Cerebellar nuclear complex (tissue), 1 donor: Measurements from ENCODE around the gene TMEM52.

ENCODE experiments used
- DNase-seq, 2 experiments: peaks; one replicate each; lab custom pipeline; 2025; lab: John Stamatoyannopoulos, UW

The TMEM52 gene

GRCh38 chr1:1914971-1915692 is 3.9 kb downstream of the TMEM52 start, which contains the start of gene CALML6:
Gene CALML6, plus strand, starts transcription at chr1:1915260. Its CDS starts 21 bp downstream, at chr1:1915281.
- DNase-seq, result no peak

GRCh38 chr1:1914101-1914970 is 4.7 kb downstream of the TMEM52 start:
- no peak for DNase-seq

GRCh38 chr1:1911350-1912041 is 7.6 kb downstream of the TMEM52 start:
- DNase-seq, result no peak

GRCh38 chr1:1910651-1911331 is 8.3 kb downstream of the TMEM52 start:
- no peak for DNase-seq

- DNase-seq, result no peak
Measured at GRCh38 chr1:1910033-1910465, 9.0 kb downstream of the TMEM52 start.

GRCh38 chr1:1908506-1908791 is 10.6 kb downstream of the TMEM52 start:
- DNase-seq, result no peak

GRCh38 chr1:1907098-1907736 is 11.9 kb downstream of the TMEM52 start:
- DNase-seq, result no peak

GRCh38 chr1:1906185-1907097 is 12.6 kb downstream of the TMEM52 start:
- peak in 1 of 2 experiments; percentile 69 for DNase-seq

- no peak for DNase-seq
Measured at GRCh38 chr1:1903224-1903623, 15.9 kb downstream of the TMEM52 start.

GRCh38 chr1:1901641-1902294 is 17.3 kb downstream of the TMEM52 start:
- no peak for DNase-seq

GRCh38 chr1:1900883-1901640 is 18.0 kb downstream of the TMEM52 start:
- no peak for DNase-seq

- no peak for DNase-seq
Measured at GRCh38 chr1:1899967-1900327, 19.1 kb downstream of the TMEM52 start.

GRCh38 chr1:1899266-1899966 is 19.7 kb downstream of the TMEM52 start:
- DNase-seq, result no peak

- DNase-seq, result no peak
Measured at GRCh38 chr1:1898246-1898933, 20.7 kb downstream of the TMEM52 start.

- DNase-seq, result no peak
Measured at GRCh38 chr1:1895456-1896336, 23.4 kb downstream of the TMEM52 start.

- no peak for DNase-seq
Measured at GRCh38 chr1:1895060-1895418, 24.0 kb downstream of the TMEM52 start.
